Measurements from ENCODE around the gene NTHL1.

The NTHL1 gene

GRCh38 chr16:2061526-2061925 lies 13.9 kb upstream of the NTHL1 start:
- H3K36me3 ChIP-seq (ENCODE audit: control insufficient read depth, insufficient read depth, low read length): peaks cover 66% of the 10 kb centered on the region
- H3K9me3 ChIP-seq (ENCODE audit: control insufficient read depth, low read length): no peaks in the 10 kb centered on the region
- H3K4me1 ChIP-seq (ENCODE audit: control insufficient read depth, insufficient read depth, low read length, poor library complexity, severe bottlenecking): no peaks in the 10 kb centered on the region
- no peak overlapping the region for H3K4me3 ChIP-seq (ENCODE audit: extremely low read depth, insufficient read depth, low read length, poor library complexity, severe bottlenecking)
- no peak overlapping the region for H3K27ac ChIP-seq (ENCODE audit: low read depth, low read length, severe bottlenecking)
- 98 to 99% methylated on average over 12 to 13 of the region's 13 CpGs for WGBS, 2 experiments (ENCODE audit: insufficient coverage in 2 of 2)

- Histone ChIP-seq H3K36me3 (ENCODE audit: control insufficient read depth, insufficient read depth, low read length) (peaks cover 63% of the 10 kb centered on the region), H3K27ac (ENCODE audit: low read depth, low read length, severe bottlenecking) (no peak overlapping the region), H3K4me3 (ENCODE audit: extremely low read depth, insufficient read depth, low read length, poor library complexity, severe bottlenecking) (no peak overlapping the region), H3K9me3 (ENCODE audit: control insufficient read depth, low read length) (no peaks in the 10 kb centered on the region), H3K4me1 (ENCODE audit: control insufficient read depth, insufficient read depth, low read length, poor library complexity, severe bottlenecking) (no peaks in the 10 kb centered on the region)
- 93 to 95% methylated on average over 17 to 18 of the region's 18 CpGs for WGBS, 2 experiments (ENCODE audit: insufficient coverage in 2 of 2)
These were observed 13.4 kb upstream of the NTHL1 start for GRCh38 chr16:2061023-2061422.

DNA sequence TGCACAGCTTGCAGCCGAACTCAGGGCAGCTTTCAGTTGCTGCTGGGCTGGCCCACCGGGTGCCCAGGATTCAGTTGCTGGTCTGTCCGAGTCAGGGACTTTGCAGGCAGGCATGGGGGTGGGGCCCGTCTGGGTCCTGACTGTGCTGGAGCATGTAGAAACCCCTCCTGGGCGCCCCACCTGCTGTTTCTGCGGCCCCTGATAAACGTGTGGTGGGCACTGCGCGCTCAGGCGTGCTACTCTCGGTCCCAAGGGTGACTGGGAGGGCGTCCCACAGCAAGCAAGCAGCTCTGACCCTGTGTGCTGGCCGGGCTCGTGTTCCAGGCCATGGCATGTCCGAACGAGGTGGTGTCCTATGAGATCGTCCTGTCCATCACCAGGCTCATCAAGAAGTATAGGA lies 12.7 kb upstream of the NTHL1 start:
- no peak overlapping the region for H3K4me3 ChIP-seq (ENCODE audit: extremely low read depth, insufficient read depth, low read length, poor library complexity, severe bottlenecking)
- no peaks in the 10 kb centered on the region for H3K4me1 ChIP-seq (ENCODE audit: control insufficient read depth, insufficient read depth, low read length, poor library complexity, severe bottlenecking)
- H3K36me3 ChIP-seq (ENCODE audit: control insufficient read depth, insufficient read depth, low read length): peaks cover 60% of the 10 kb centered on the region
- H3K27ac ChIP-seq (ENCODE audit: low read depth, low read length, severe bottlenecking): no peak overlapping the region
- no peaks in the 10 kb centered on the region for H3K9me3 ChIP-seq (ENCODE audit: control insufficient read depth, low read length)
- 95% methylated on average over 15 to 17 of the region's 17 CpGs for WGBS, 2 experiments (ENCODE audit: insufficient coverage in 2 of 2)

DNA sequence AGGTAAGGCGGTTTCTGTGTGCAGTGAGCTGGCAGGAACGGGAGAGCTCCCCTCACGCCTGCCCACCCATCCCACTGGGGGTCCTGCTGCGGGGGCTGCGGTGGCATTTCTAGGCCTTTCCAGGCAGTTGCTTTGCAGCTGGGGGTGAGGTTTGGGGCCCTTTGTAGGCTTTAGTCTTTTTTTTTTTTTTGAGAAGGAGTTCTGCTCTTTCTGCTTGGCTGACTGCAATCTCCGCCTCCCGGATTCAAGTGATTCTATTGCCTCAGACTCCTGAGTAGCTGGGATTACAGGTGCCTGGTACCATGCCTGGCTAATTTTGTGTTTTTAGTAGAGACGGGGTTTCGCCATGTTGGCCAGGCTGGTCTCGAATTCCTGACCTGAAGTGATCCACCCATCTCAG lies 11.2 kb upstream of the NTHL1 start:
- Histone ChIP-seq H3K4me1 (ENCODE audit: control insufficient read depth, insufficient read depth, low read length, poor library complexity, severe bottlenecking) (no peaks in the 10 kb centered on the region), H3K4me3 (ENCODE audit: extremely low read depth, insufficient read depth, low read length, poor library complexity, severe bottlenecking) (no peak overlapping the region), H3K27ac (ENCODE audit: low read depth, low read length, severe bottlenecking) (no peak overlapping the region), H3K9me3 (ENCODE audit: control insufficient read depth, low read length) (no peaks in the 10 kb centered on the region), H3K36me3 (ENCODE audit: control insufficient read depth, insufficient read depth, low read length) (peaks cover 61% of the 10 kb centered on the region)
- WGBS, 2 experiments (ENCODE audit: insufficient coverage in 2 of 2): 97 to 98% methylated on average over 5 to 7 of the region's 10 CpGs

- Histone ChIP-seq H3K36me3 (ENCODE audit: control insufficient read depth, insufficient read depth, low read length) (peaks cover 61% of the 10 kb centered on the region), H3K4me3 (ENCODE audit: extremely low read depth, insufficient read depth, low read length, poor library complexity, severe bottlenecking) (no peak overlapping the region), H3K27ac (ENCODE audit: low read depth, low read length, severe bottlenecking) (no peak overlapping the region), H3K9me3 (ENCODE audit: control insufficient read depth, low read length) (no peaks in the 10 kb centered on the region), H3K4me1 (ENCODE audit: control insufficient read depth, insufficient read depth, low read length, poor library complexity, severe bottlenecking) (no peaks in the 10 kb centered on the region)
- 92 to 94% methylated on average over 13 of the region's 13 CpGs for WGBS, 2 experiments (ENCODE audit: insufficient coverage in 2 of 2)
These were observed 10.8 kb upstream of the NTHL1 start for GRCh38 chr16:2058420-2058819.

DNA sequence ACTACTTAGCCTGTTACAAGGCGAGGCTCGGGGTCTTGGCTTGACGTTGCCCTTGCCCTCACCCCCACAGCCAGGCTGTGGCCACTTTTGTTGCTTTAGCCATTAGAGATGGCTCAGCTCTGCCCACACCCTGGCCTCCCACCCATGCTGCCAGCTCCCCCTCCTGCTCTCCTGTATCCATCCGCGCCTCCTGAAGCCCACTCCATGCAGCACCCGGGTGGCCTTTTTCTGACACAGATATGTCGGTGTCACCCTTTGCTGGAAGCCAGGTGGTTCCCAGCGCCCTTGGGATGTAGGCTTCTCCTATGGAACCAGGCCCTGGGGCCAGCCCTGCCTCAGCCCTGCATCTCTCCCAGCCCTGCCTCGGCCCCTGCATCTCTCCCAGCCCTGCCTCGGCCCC lies 9.8 kb upstream of the NTHL1 start:
- Histone ChIP-seq H3K4me1 (ENCODE audit: control insufficient read depth, insufficient read depth, low read length, poor library complexity, severe bottlenecking) (no peaks in the 10 kb centered on the region), H3K4me3 (ENCODE audit: extremely low read depth, insufficient read depth, low read length, poor library complexity, severe bottlenecking) (no peak overlapping the region), H3K27ac (ENCODE audit: low read depth, low read length, severe bottlenecking) (no peak overlapping the region), H3K9me3 (ENCODE audit: control insufficient read depth, low read length) (no peaks in the 10 kb centered on the region), H3K36me3 (ENCODE audit: control insufficient read depth, insufficient read depth, low read length) (peaks cover 61% of the 10 kb centered on the region)
- 92 to 97% methylated on average over 6 to 7 of the region's 10 CpGs for WGBS, 2 experiments (ENCODE audit: insufficient coverage in 2 of 2)

DNA sequence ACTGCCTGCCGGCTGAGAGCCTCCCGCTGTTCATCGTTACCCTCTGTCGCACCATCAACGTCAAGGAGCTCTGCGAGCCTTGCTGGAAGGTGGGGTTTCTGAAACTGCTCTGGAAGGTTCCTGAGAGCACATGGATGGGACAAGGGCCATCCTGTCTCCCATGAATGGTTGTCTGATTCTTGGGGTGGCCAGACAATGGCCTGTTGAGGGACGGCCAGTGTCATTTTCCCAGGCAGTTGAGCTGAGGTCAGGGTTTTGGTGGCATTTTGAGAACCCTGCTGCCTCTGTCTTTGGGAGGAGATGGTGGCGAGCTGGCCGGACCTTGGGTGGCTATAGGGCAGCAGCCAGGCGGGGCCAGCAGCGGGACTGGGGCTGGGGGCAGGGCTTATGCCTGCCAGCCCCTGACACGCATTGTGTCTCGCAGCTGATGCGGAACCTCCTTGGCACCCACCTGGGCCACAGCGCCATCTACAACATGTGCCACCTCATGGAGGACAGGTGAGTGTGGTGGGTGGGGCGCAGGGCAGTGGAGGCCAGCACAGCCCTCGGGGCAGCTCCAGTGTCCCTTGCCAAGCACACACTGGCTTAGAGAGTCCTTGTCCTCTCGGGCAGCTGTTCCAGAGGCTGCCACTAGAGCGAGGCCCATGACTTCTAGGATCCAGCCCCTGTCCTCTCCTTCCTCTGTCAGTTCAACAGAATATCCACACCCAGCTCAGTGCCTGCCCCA lies 9.2 kb upstream of the NTHL1 start:
- H3K9me3 ChIP-seq (ENCODE audit: control insufficient read depth, low read length): no peaks in the 10 kb centered on the region
- WGBS, 2 experiments (ENCODE audit: insufficient coverage in 2 of 2): 89 to 93% methylated on average over 16 to 18 of the region's 19 CpGs
- H3K4me3 ChIP-seq (ENCODE audit: extremely low read depth, insufficient read depth, low read length, poor library complexity, severe bottlenecking): no peak overlapping the region
- H3K36me3 ChIP-seq (ENCODE audit: control insufficient read depth, insufficient read depth, low read length): peaks cover 66% of the 10 kb centered on the region
- H3K27ac ChIP-seq (ENCODE audit: low read depth, low read length, severe bottlenecking): no peak overlapping the region
- no peaks in the 10 kb centered on the region for H3K4me1 ChIP-seq (ENCODE audit: control insufficient read depth, insufficient read depth, low read length, poor library complexity, severe bottlenecking)

- H3K4me3 ChIP-seq (ENCODE audit: extremely low read depth, insufficient read depth, low read length, poor library complexity, severe bottlenecking): no peak overlapping the region
- 91 to 92% methylated on average over 13 to 15 of the region's 15 CpGs for WGBS, 2 experiments (ENCODE audit: insufficient coverage in 2 of 2)
- H3K27ac ChIP-seq (ENCODE audit: low read depth, low read length, severe bottlenecking): no peak overlapping the region
- H3K36me3 ChIP-seq (ENCODE audit: control insufficient read depth, insufficient read depth, low read length): peaks cover 71% of the 10 kb centered on the region
- no peaks in the 10 kb centered on the region for H3K4me1 ChIP-seq (ENCODE audit: control insufficient read depth, insufficient read depth, low read length, poor library complexity, severe bottlenecking)
- no peaks in the 10 kb centered on the region for H3K9me3 ChIP-seq (ENCODE audit: control insufficient read depth, low read length)
These were observed 8.4 kb upstream of the NTHL1 start for GRCh38 chr16:2056077-2056476.

- Histone ChIP-seq H3K36me3 (ENCODE audit: control insufficient read depth, insufficient read depth, low read length) (peaks cover 69% of the 10 kb centered on the region), H3K9me3 (ENCODE audit: control insufficient read depth, low read length) (no peaks in the 10 kb centered on the region)
- WGBS, 2 experiments (ENCODE audit: insufficient coverage in 2 of 2): 94 to 99% methylated on average over 21 to 26 of the region's 29 CpGs
These were observed 7.1 kb upstream of the NTHL1 start for GRCh38 chr16:2054543-2055245.

GRCh38 chr16:2053897-2054296 lies 6.3 kb upstream of the NTHL1 start:
- 96 to 99% methylated on average over 17 of the region's 17 CpGs for WGBS, 2 experiments (ENCODE audit: insufficient coverage in 2 of 2)
- Histone ChIP-seq H3K9me3 (ENCODE audit: control insufficient read depth, low read length) (no peaks in the 10 kb centered on the region), H3K4me1 (ENCODE audit: control insufficient read depth, insufficient read depth, low read length, poor library complexity, severe bottlenecking) (peaks cover 4% of the 10 kb centered on the region), H3K4me3 (ENCODE audit: extremely low read depth, insufficient read depth, low read length, poor library complexity, severe bottlenecking) (no peak overlapping the region), H3K36me3 (ENCODE audit: control insufficient read depth, insufficient read depth, low read length) (peaks cover 69% of the 10 kb centered on the region), H3K27ac (ENCODE audit: low read depth, low read length, severe bottlenecking) (no peak overlapping the region)

More at GRCh38 chr16:2054543-2055245, 7.1 kb upstream of the NTHL1 start:
- Histone ChIP-seq H3K4me1 (ENCODE audit: control insufficient read depth, insufficient read depth, low read length, poor library complexity, severe bottlenecking) (peaks cover 3% of the 10 kb centered on the region), H3K4me3 (ENCODE audit: extremely low read depth, insufficient read depth, low read length, poor library complexity, severe bottlenecking) (no peak overlapping the region), H3K27ac (ENCODE audit: low read depth, low read length, severe bottlenecking) (no peak overlapping the region)

- H3K27ac ChIP-seq (ENCODE audit: low read depth, low read length, severe bottlenecking): no peak overlapping the region
- no peak overlapping the region for H3K4me3 ChIP-seq (ENCODE audit: extremely low read depth, insufficient read depth, low read length, poor library complexity, severe bottlenecking)
- H3K36me3 ChIP-seq (ENCODE audit: control insufficient read depth, insufficient read depth, low read length): peaks cover 63% of the 10 kb centered on the region
- 94 to 95% methylated on average over 21 of the region's 21 CpGs for WGBS, 2 experiments (ENCODE audit: insufficient coverage in 2 of 2)
- peaks cover 4% of the 10 kb centered on the region for H3K4me1 ChIP-seq (ENCODE audit: control insufficient read depth, insufficient read depth, low read length, poor library complexity, severe bottlenecking)
- H3K9me3 ChIP-seq (ENCODE audit: control insufficient read depth, low read length): no peaks in the 10 kb centered on the region
These were observed 5.6 kb upstream of the NTHL1 start for GRCh38 chr16:2053211-2053610.
